GM12801 (cell line): Measurements from ENCODE around the gene PRDX6.

Experiments
- CTCF ChIP-seq: IDR thresholded peaks from one replicate; pipeline ENCODE4 v1.5.1; 2011; ENCODE audit warnings: control low read depth; ENCODE audit not compliant: insufficient read length; ENCODE audit errors: extremely low read depth

The PRDX6 gene

GRCh38 chr1:173523329-173523728 is 46.2 kb downstream of the PRDX6 start:
- TF ChIP-seq CTCF = no peak

GRCh38 chr1:173525926-173526325 is 48.8 kb downstream of the PRDX6 start:
- no peak for TF ChIP-seq CTCF

GRCh38 chr1:173527151-173527826 is 50.2 kb downstream of the PRDX6 start:
- TF ChIP-seq CTCF = no peak

GRCh38 chr1:173529106-173529505 is 52.0 kb downstream of the PRDX6 start:
- no peak for TF ChIP-seq CTCF

GRCh38 chr1:173530795-173531693 is 53.9 kb downstream of the PRDX6 start:
- no peak for TF ChIP-seq CTCF

GRCh38 chr1:173532237-173532636 is 55.1 kb downstream of the PRDX6 start:
- TF ChIP-seq CTCF = no peak

- TF ChIP-seq CTCF = no peak
Observed at GRCh38 chr1:173536223-173536622, 59.1 kb downstream of the PRDX6 start.
